ENCODE measurements around the gene HOXB5. TPM values are rescaled to one million over a fixed set of nuclear protein-coding genes. Genes with fewer than 3 reads are reported as not detected.
A peak's percentile ranks its signal among the peaks of the same experiment; 100 is the strongest.

Gene HOXB5
- total and polyA plus RNA-seq, 4 donors = 2.9 to 116 (median 56.0) TPM

DNA sequence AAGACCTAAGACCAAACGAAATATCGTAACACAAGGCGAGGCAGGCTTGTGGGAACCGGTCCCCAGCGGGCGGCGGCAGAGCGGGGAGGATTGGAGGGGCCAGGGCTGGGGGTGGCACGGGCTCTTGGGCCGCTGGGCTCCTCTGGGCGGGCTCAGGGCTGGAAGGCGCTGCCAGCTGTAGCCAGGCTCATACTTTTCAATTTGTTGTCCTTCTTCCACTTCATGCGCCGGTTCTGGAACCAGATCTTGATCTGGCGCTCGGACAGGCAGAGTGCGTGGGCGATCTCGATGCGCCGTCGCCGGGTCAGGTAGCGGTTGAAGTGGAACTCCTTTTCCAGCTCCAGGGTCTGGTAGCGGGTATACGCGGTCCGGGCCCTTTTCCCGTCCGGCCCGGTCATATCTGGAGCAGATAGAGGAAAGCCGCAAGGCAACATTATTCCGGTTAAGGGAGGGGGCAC lies 1.5 kb downstream of the HOXB5 start:
- Histone ChIP-seq H3K9me3 (ENCODE audit: control insufficient read depth, insufficient read depth, low read length) (no peaks in the 10 kb centered on the region), H3K4me3 (ENCODE audit: low read depth, low read length) (peak overlapping the region; percentile 94), H3K4me1 (ENCODE audit: control insufficient read depth, insufficient read depth, low read length) (peaks cover 76% of the 10 kb centered on the region), H3K36me3 (ENCODE audit: control insufficient read depth, insufficient read depth, low read length) (peaks cover 51% of the 10 kb centered on the region), H3K27me3 (ENCODE audit: control insufficient read depth, insufficient read depth, low read length) (no peaks in the 10 kb centered on the region), H3K27ac (ENCODE audit: low read depth, low read length) (peak overlapping the region; percentile 99)
- no peak for DNase-seq (ENCODE audit: low read depth in 4 of 6, low spot score in 6 of 6)
- 11% methylated on average over 25 of the region's 33 CpGs for WGBS (ENCODE audit: insufficient coverage)

DNA sequence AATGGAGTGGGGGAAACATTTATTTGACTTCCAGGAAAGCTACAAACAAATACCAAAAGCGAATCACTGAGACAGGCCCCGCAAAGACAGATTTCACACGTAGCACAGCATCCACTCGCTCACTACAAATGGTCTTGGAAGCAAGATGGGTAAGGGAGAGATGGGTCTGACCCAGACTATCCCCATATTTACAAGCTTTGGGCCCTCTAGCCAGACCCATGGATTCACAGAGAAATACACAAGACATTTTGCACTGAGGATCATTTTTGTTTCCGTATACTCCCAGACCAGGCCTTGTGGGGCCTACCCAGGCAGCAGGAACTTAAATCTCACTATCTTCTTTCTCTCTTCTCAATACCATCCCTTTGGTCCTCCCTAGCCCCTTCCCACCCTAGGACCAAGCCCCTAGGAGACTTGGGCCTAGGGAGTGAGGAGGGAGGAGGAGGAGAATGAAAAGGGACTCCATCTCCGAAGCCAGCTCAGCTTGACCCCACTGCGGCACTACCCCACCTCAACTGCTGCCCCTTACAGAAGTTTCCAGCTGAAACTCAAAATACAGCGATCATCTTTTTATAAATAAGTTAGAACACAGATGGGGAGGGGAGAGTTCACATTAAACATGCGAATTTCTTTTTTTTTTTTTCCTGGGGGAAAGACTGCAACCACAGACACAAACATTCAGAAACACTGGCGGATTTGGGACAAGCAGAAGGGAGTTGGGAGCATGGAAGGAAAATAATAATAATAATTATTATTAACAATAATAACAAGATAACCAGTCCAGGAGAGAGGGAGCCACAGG lies 2.1 kb downstream of the HOXB5 start:
- peaks cover 75% of the 10 kb centered on the region for H3K4me1 ChIP-seq (ENCODE audit: control insufficient read depth, insufficient read depth, low read length)
- H3K27ac ChIP-seq (ENCODE audit: low read depth, low read length) = peak overlapping the region; percentile 99
- peak overlapping the region; percentile 94 for H3K4me3 ChIP-seq (ENCODE audit: low read depth, low read length)
- no peaks in the 10 kb centered on the region for H3K27me3 ChIP-seq (ENCODE audit: control insufficient read depth, insufficient read depth, low read length)
- WGBS (ENCODE audit: insufficient coverage) = 56% methylated on average over 1 of the region's 10 CpGs
- H3K36me3 ChIP-seq (ENCODE audit: control insufficient read depth, insufficient read depth, low read length) = peaks cover 46% of the 10 kb centered on the region
- H3K9me3 ChIP-seq (ENCODE audit: control insufficient read depth, insufficient read depth, low read length) = no peaks in the 10 kb centered on the region
- DNase-seq (ENCODE audit: low read depth in 4 of 6, low spot score in 6 of 6) = no peak

- Histone ChIP-seq H3K4me3 (ENCODE audit: low read depth, low read length) (peak overlapping the region; percentile 94), H3K27me3 (ENCODE audit: control insufficient read depth, insufficient read depth, low read length) (no peaks in the 10 kb centered on the region), H3K9me3 (ENCODE audit: control insufficient read depth, insufficient read depth, low read length) (no peaks in the 10 kb centered on the region), H3K36me3 (ENCODE audit: control insufficient read depth, insufficient read depth, low read length) (peaks cover 44% of the 10 kb centered on the region), H3K4me1 (ENCODE audit: control insufficient read depth, insufficient read depth, low read length) (peaks cover 75% of the 10 kb centered on the region), H3K27ac (ENCODE audit: low read depth, low read length) (peak overlapping the region; percentile 99)
- no peak for DNase-seq (ENCODE audit: low read depth in 4 of 6, low spot score in 6 of 6)
These were observed 2.9 kb downstream of the HOXB5 start for GRCh38 chr17:48590607-48591161.

DNA sequence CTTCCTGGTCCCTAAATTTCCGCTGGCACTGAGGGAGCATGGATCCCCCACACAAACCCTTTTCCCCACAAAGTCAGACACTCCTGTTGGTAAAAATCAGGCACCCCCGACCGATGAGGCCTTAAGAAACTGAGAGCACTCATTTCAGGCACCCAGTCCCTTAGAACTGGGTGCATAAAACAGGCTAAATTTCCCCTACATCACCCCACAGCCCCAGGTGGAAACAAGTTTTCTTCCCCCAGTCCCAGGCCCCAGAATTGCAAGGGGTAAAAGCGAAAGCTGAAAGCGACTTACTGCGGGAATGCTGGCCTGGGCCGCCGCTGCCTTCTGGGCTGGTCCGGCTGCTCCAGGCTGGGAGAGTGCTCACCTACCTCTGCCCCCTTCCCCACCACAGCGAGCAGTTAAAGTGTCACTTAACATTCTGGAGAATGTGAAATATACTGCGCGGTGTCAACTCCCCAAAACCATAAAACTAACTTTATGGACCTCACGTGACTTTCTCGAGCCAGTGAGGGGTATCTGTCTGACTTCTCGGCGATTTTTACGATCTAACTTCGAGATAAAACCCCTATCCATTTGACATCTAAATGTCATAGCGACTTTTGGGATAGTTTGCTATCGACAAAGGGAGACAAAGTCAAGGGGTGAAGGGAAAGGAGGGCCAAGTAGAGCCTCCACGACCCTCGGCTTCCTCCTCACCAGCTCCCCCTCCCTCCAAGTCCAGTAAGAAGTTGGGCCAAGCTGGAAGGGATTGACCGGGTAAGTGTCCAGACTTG lies 3.6 kb downstream of the HOXB5 start, which contains the start of gene HOXB3:
Gene HOXB3, minus strand, starts transcription at position 411 of the 776 bp plus-strand sequence. CDS start 37,767 bp downstream, outside the sequence.
- WGBS (ENCODE audit: insufficient coverage) = 36% methylated on average over 10 of the region's 23 CpGs
- H3K4me1 ChIP-seq (ENCODE audit: control insufficient read depth, insufficient read depth, low read length) = peaks cover 76% of the 10 kb centered on the region
- peak within 1 kb of the TSS; percentile 99 for H3K27ac ChIP-seq (ENCODE audit: low read depth, low read length)
- no peaks in the 10 kb centered on the region for H3K9me3 ChIP-seq (ENCODE audit: control insufficient read depth, insufficient read depth, low read length)
- DNase-seq (ENCODE audit: low read depth in 4 of 6, low spot score in 6 of 6) = peak in 2 of 6 donors; percentile 60 to 91
- peak within 1 kb of the TSS; percentile 94 for H3K4me3 ChIP-seq (ENCODE audit: low read depth, low read length)
- peaks cover 41% of the 10 kb centered on the region for H3K36me3 ChIP-seq (ENCODE audit: control insufficient read depth, insufficient read depth, low read length)
- no peaks in the 10 kb centered on the region for H3K27me3 ChIP-seq (ENCODE audit: control insufficient read depth, insufficient read depth, low read length)

GRCh38 chr17:48589060-48589830 lies 4.3 kb downstream of the HOXB5 start:
- no peak for DNase-seq (ENCODE audit: low read depth in 4 of 6, low spot score in 6 of 6)
- H3K4me3 ChIP-seq (ENCODE audit: low read depth, low read length) = peak overlapping the region; percentile 67
- peaks cover 33% of the 10 kb centered on the region for H3K36me3 ChIP-seq (ENCODE audit: control insufficient read depth, insufficient read depth, low read length)
- H3K27ac ChIP-seq (ENCODE audit: low read depth, low read length) = peak overlapping the region; percentile 99
- peaks cover 73% of the 10 kb centered on the region for H3K4me1 ChIP-seq (ENCODE audit: control insufficient read depth, insufficient read depth, low read length)
- WGBS (ENCODE audit: insufficient coverage) = 22% methylated on average over 5 of the region's 10 CpGs
- no peaks in the 10 kb centered on the region for H3K9me3 ChIP-seq (ENCODE audit: control insufficient read depth, insufficient read depth, low read length)
- no peaks in the 10 kb centered on the region for H3K27me3 ChIP-seq (ENCODE audit: control insufficient read depth, insufficient read depth, low read length)

- peaks cover 72% of the 10 kb centered on the region for H3K4me1 ChIP-seq (ENCODE audit: control insufficient read depth, insufficient read depth, low read length)
- WGBS (ENCODE audit: insufficient coverage) = no CpG with 5 or more reads among the region's 2 CpGs
- H3K36me3 ChIP-seq (ENCODE audit: control insufficient read depth, insufficient read depth, low read length) = peaks cover 32% of the 10 kb centered on the region
- DNase-seq (ENCODE audit: low read depth in 4 of 6, low spot score in 6 of 6) = peak in 1 of 6 donors; percentile 38
- no peaks in the 10 kb centered on the region for H3K9me3 ChIP-seq (ENCODE audit: control insufficient read depth, insufficient read depth, low read length)
- peak overlapping the region; percentile 99 for H3K27ac ChIP-seq (ENCODE audit: low read depth, low read length)
- no peaks in the 10 kb centered on the region for H3K27me3 ChIP-seq (ENCODE audit: control insufficient read depth, insufficient read depth, low read length)
- H3K4me3 ChIP-seq (ENCODE audit: low read depth, low read length) = peak overlapping the region; percentile 67
These were observed 5.1 kb downstream of the HOXB5 start for GRCh38 chr17:48588528-48588927.

DNA sequence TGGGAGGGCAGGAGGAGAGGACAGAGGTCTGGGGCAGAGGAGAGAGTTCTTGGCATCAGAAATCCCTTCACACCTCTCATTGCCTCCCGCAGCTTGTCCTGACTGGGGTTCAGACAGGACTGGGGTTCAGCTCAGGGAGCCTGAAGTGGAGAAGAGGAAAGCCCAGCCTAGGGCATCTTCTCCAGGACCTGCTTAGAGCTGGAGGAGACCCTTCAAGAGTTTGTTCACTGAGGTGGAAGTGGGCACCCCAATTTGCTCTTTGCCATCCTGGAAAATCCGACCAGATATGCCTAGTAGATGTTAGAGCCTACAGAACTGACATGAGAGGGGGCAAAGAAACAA lies 5.5 kb downstream of the HOXB5 start:
- peak overlapping the region; percentile 99 for H3K27ac ChIP-seq (ENCODE audit: low read depth, low read length)

GRCh38 chr17:48587276-48588073 lies 6.1 kb downstream of the HOXB5 start:
- no peaks in the 10 kb centered on the region for H3K27me3 ChIP-seq (ENCODE audit: control insufficient read depth, insufficient read depth, low read length)
- H3K36me3 ChIP-seq (ENCODE audit: control insufficient read depth, insufficient read depth, low read length) = peaks cover 25% of the 10 kb centered on the region
- H3K4me3 ChIP-seq (ENCODE audit: low read depth, low read length) = peak overlapping the region; percentile 67
- peak in 2 of 6 donors; percentile 73 to 89 for DNase-seq (ENCODE audit: low read depth in 4 of 6, low spot score in 6 of 6)
- peaks cover 80% of the 10 kb centered on the region for H3K4me1 ChIP-seq (ENCODE audit: control insufficient read depth, insufficient read depth, low read length)
- H3K9me3 ChIP-seq (ENCODE audit: control insufficient read depth, insufficient read depth, low read length) = no peaks in the 10 kb centered on the region
- WGBS (ENCODE audit: insufficient coverage) = 20% methylated on average over 3 of the region's 5 CpGs
- H3K27ac ChIP-seq (ENCODE audit: low read depth, low read length) = peak overlapping the region; percentile 99

More for the DNA sequence above, 5.5 kb downstream of the HOXB5 start:
- H3K36me3 ChIP-seq (ENCODE audit: control insufficient read depth, insufficient read depth, low read length) = peaks cover 29% of the 10 kb centered on the region
- H3K4me3 ChIP-seq (ENCODE audit: low read depth, low read length) = peak overlapping the region; percentile 67
- no peak for DNase-seq (ENCODE audit: low read depth in 4 of 6, low spot score in 6 of 6)
- no peaks in the 10 kb centered on the region for H3K27me3 ChIP-seq (ENCODE audit: control insufficient read depth, insufficient read depth, low read length)
- 14% methylated on average over 1 of the region's 2 CpGs for WGBS (ENCODE audit: insufficient coverage)
- peaks cover 77% of the 10 kb centered on the region for H3K4me1 ChIP-seq (ENCODE audit: control insufficient read depth, insufficient read depth, low read length)
- H3K9me3 ChIP-seq (ENCODE audit: control insufficient read depth, insufficient read depth, low read length) = no peaks in the 10 kb centered on the region

Measured in spinal cord (tissue), 10 donors.